GM12878 (cell line): ENCODE measurements around the gene CPNE5. TPM values are rescaled to one million over a fixed set of nuclear protein-coding genes. Genes with fewer than 3 reads are reported as not detected.

Experiments
- ATAC-seq: fragments of 200-7000 bp; cut with Tn5 transposase; 3 replicates; pipeline ENCODE4 v1.9.1; 2020; ENCODE audit warnings: mild to moderate bottlenecking, moderate library complexity
- BruUV-seq: library from RNA; stranded (reverse); fragments of 400-500 nt; replicated peaks from 2 replicates; lab custom pipeline; 2021; lab: Mats Ljungman, UMichigan
- CTCF ChIA-PET: fragments of 300-600 bp; sonication (Branson Sonifier 250); formaldehyde crosslinking; extraction: SDS; loops from one replicate; lab custom pipeline; 2021; ENCODE audit warnings: inconsistent platforms; lab: Yijun Ruan, JAX
- POLR2A ChIA-PET: fragments of 350-600 bp; formaldehyde crosslinking; extraction: SDS; loops from one replicate; lab custom pipeline; 2021; ENCODE audit warnings: inconsistent platforms; lab: Charles Lee
- RAD21 ChIA-PET: fragments of 300-600 bp; sonication (Branson Sonifier 250); formaldehyde crosslinking; loops from one replicate; lab custom pipeline; 2023; ENCODE audit warnings: antibody characterized with exemption; ENCODE audit not compliant: unreplicated experiment; lab: Charles Lee
- SMC1A ChIA-PET: fragments of 300-600 bp; sonication (Branson Sonifier 250); formaldehyde crosslinking; loops from one replicate; lab custom pipeline; 2023; ENCODE audit not compliant: unreplicated experiment, uncharacterized antibody; lab: Charles Lee
- DNase-seq: peaks from one replicate; pipeline ENCODE4 v3.0.0-alpha.2; 2011; ENCODE audit warnings: low read depth, low spot score
- FAIRE-seq: peaks from 3 replicates; lab custom pipeline; 2011; peaks lifted over from hg19 to GRCh38; lab: Jason Lieb, UNC
- H2AFZ ChIP-seq: 2 replicates; pipeline ENCODE4 v1.6.0; 2011; ENCODE audit warnings: low read depth, low read length, control low read depth; ENCODE audit not compliant: control insufficient read depth
- H3K27ac ChIP-seq: 2 replicates; pipeline ENCODE4 v1.5.1; 2011; ENCODE audit warnings: control low read depth; ENCODE audit not compliant: control insufficient read depth, insufficient read depth
- H3K27me3 ChIP-seq, 2 experiments: replicated peaks in 1 of 2; 2 replicates each; pipeline versions ENCODE4 v1.6.0 to v1.6.1; 2011; ENCODE audit warnings: low read length in 1 of 2; ENCODE audit not compliant: control insufficient read depth in 2 of 2, insufficient read depth in 2 of 2
- H3K36me3 ChIP-seq, 2 experiments: 2 replicates each; pipeline ENCODE4 v1.5.1; 2011; ENCODE audit warnings: low read length in 1 of 2; ENCODE audit not compliant: control insufficient read depth in 2 of 2, insufficient read depth in 2 of 2
- H3K4me1 ChIP-seq: 2 replicates; pipeline ENCODE4 v1.6.1; 2011; ENCODE audit warnings: mild to moderate bottlenecking, low read length, moderate library complexity, mixed read lengths; ENCODE audit not compliant: control insufficient read depth, insufficient read depth
- H3K4me2 ChIP-seq: 2 replicates; pipeline ENCODE4 v1.6.0; 2011; ENCODE audit warnings: control low read depth; ENCODE audit not compliant: control insufficient read depth, insufficient read depth
- H3K4me3 ChIP-seq: fragments of 200-600 bp; sonication (generic); 2 replicates; pipeline ENCODE4 v1.5.1; 2016
- H3K79me2 ChIP-seq: 2 replicates; pipeline ENCODE4 v1.6.0; 2011; ENCODE audit warnings: low read length; ENCODE audit not compliant: control insufficient read depth, insufficient read depth
- H3K9ac ChIP-seq: 2 replicates; pipeline ENCODE4 v1.8.0; 2011; ENCODE audit warnings: low read length, control low read depth, mixed read lengths; ENCODE audit not compliant: control insufficient read depth, insufficient read depth
- H3K9me3 ChIP-seq: replicated peaks from 3 replicates; pipeline ENCODE4 v1.5.1; 2011; ENCODE audit warnings: mild to moderate bottlenecking, low read length; ENCODE audit not compliant: control insufficient read depth, insufficient read depth
- H4K20me1 ChIP-seq: 2 replicates; pipeline ENCODE4 v1.6.0; 2011; ENCODE audit not compliant: control insufficient read depth, insufficient read depth
- ETV6 ChIP-seq, 2 experiments: fragments of 450-650 bp in 1 of 2; IDR thresholded peaks in 1 of 2; conservative IDR thresholded peaks in 1 of 2; 2 replicates each; pipeline ENCODE4 v1.6.1; 2014; ENCODE audit warnings: antibody characterized with exemption in 1 of 2, borderline replicate concordance in 1 of 2, low read depth in 1 of 2, mild to moderate bottlenecking in 1 of 2, moderate library complexity in 1 of 2
- IKZF2 ChIP-seq, 2 experiments: fragments of 450-650 bp; IDR thresholded peaks; 2 replicates each; pipeline ENCODE4 v1.6.1; 2017; ENCODE audit warnings: mild to moderate bottlenecking in 2 of 2, moderate library complexity in 2 of 2
- RELA ChIP-seq: fragments of 450-650 bp; IDR thresholded peaks from 2 replicates; pipeline ENCODE4 v1.8.0; 2014; ENCODE audit warnings: borderline replicate concordance; ENCODE audit not compliant: partially characterized antibody
- RFX5 ChIP-seq: IDR thresholded peaks from 2 replicates; pipeline ENCODE4 v1.6.1; 2011; ENCODE audit warnings: low read depth, low read length, improper control_type of control experiment
- STAT3 ChIP-seq: IDR thresholded peaks from 2 replicates; pipeline ENCODE4 v1.6.1; 2011; ENCODE audit warnings: low read depth, low read length, improper control_type of control experiment
- WGBS: methylation state at CpG from one replicate; pipeline ENCODE4 v1.1.6; 2016; ENCODE audit warnings: low lambda C conversion rate; ENCODE audit not compliant: insufficient replicate concordance, insufficient coverage; ENCODE audit errors: missing lambda C conversion rate; 5-methylcytosine and 5-hydroxymethylcytosine counted together
- in situ Hi-C: fragments of 300-500 bp; cut with MboI; formaldehyde crosslinking; loops from 9 replicates; pipeline ENCODE4 v1.14.3; 2018; ENCODE audit warnings: mixed read lengths
- intact Hi-C: fragments of 100-400 bp; cut with micrococcal nuclease; formaldehyde crosslinking; loops from one replicate; pipeline ENCODE4 v1.14.2; 2022; ENCODE audit not compliant: unreplicated experiment
- polyA plus RNA-seq, 11 experiments: library from polyadenylated mRNA; depleted of rRNA in 4 of 11; unstranded in 6 of 11; stranded (reverse) in 5 of 11; fragments of >200 nt; fragmentation: Nextera tagmentation in 4 of 11; fragmentation: Illumina TruSeq in 1 of 11; extraction: Ambion mirVana in 4 of 11; extraction: Trizol in 1 of 11; gene quantifications; 1 replicate in 1 of 11; 2 replicates in 10 of 11; pipeline versions ENCODE4 v1.2.1 to v1.2.3, GENCODE V29; 2011 to 2016; ENCODE audit warnings: inconsistent platforms in 2 of 11, missing spikeins in 2 of 11, low read depth in 1 of 11
- total RNA-seq, 4 experiments: library from RNA; depleted of rRNA in 3 of 4; stranded (reverse); fragments of >200 nt in 3 of 4; fragmentation: Illumina TruSeq in 1 of 4; extraction: Trizol in 1 of 4; gene quantifications; 2 replicates each; pipeline versions ENCODE4 v1.2.1 to v1.2.3, GENCODE V29; 2013 to 2021

Gene CPNE5
- total and polyA plus RNA-seq, 10 of the 15 experiments (the other 5 are each of a cell fraction or from before 2014, with no cell fraction given): 2.4 to 39.1 (median 18.2) TPM

GRCh38 chr6:36784376-36784636, 54.9 kb downstream of the CPNE5 start:
- POLR2A ChIA-PET: no interaction called here
- Histone ChIP-seq H3K9me3 (no peaks in the 10 kb centered on the region), H3K36me3 (no peaks in the 10 kb centered on the region), H3K79me2 (no peaks in the 10 kb centered on the region), H3K4me1 (peaks cover 21% of the 10 kb centered on the region), H2AFZ (no peak overlapping the region), H3K27ac (no peak overlapping the region), H3K4me2 (no peak overlapping the region), H3K9ac (no peak overlapping the region), H4K20me1 (no peaks in the 10 kb centered on the region), H3K27me3 (0 out of 4 replicates have a peak, but pooled peaks cover 0 to 1% of the 10 kb centered on the region in 2 experiments), H3K4me3 (no peak overlapping the region)
- WGBS: 15% methylated on average over 3 of the region's 3 CpGs
- RAD21 ChIA-PET: interaction anchor here (0.9 to 1.1 kb wide), 3 partner anchors 18 to 67 kb away, joined by 3 to 4 read pairs (median 4); no protein-coding TSS in a partner anchor
- FAIRE-seq (no peak), DNase-seq (no peak), ATAC-seq (no peak)
- CTCF ChIA-PET: interaction anchor here (0.7 to 12.1 kb wide), 8 partner anchors 10 to 268 kb away, joined by 3 to 330 read pairs (median 6); no protein-coding TSS in a partner anchor
- TF ChIP-seq RELA: no peak
- no peak for TF ChIP-seq IKZF2 (IDR thresholded peaks at IDR 0.05)
- TF ChIP-seq RFX5: no peak
- no peak for TF ChIP-seq STAT3
- in situ Hi-C loops (no loop called here), intact Hi-C loops (loop anchor here (5.0 kb wide), 1 partner anchor 68 kb away; no protein-coding TSS in a partner anchor)
- BruUV-seq: no TSS peak
- SMC1A ChIA-PET: interaction anchor here (6.6 kb wide), 1 partner anchor 17 kb away, joined by 120 read pairs; no protein-coding TSS in a partner anchor

- H3K4me2 ChIP-seq: no peak overlapping the region
- intact Hi-C loops (loop anchor here (2.0 to 5.0 kb wide), 2 partner anchors 17 to 69 kb away; no protein-coding TSS in a partner anchor), in situ Hi-C loops (no loop called here)
- POLR2A ChIA-PET: no interaction called here
- H3K9me3 ChIP-seq: no peaks in the 10 kb centered on the region
- no peak overlapping the region for H2AFZ ChIP-seq
- CTCF ChIA-PET: interaction anchor here (0.7 to 12.1 kb wide), 21 partner anchors 10 to 389 kb away, joined by 3 to 330 read pairs (median 5); partner anchors contain the start of gene PPIL1
- no peak overlapping the region for H3K9ac ChIP-seq
- no peak overlapping the region for H3K27ac ChIP-seq
- no peak for DNase-seq
- no peak overlapping the region for H3K4me3 ChIP-seq
- 56% methylated on average over 5 of the region's 5 CpGs for WGBS
- H3K4me1 ChIP-seq: peaks cover 21% of the 10 kb centered on the region
- no peak for ATAC-seq
- H3K79me2 ChIP-seq: no peaks in the 10 kb centered on the region
- 0 out of 4 replicates have a peak, but pooled peaks cover 0 to 1% of the 10 kb centered on the region in 2 experiments for H3K27me3 ChIP-seq
- H4K20me1 ChIP-seq: no peaks in the 10 kb centered on the region
- TF ChIP-seq ETV6 (conservative IDR thresholded peaks at IDR 0.05 in 1 of 2, IDR thresholded peaks at IDR 0.05 in 1 of 2; ENCODE audit: borderline replicate concordance in 1 of 2, low read depth in 1 of 2): no peak
- FAIRE-seq: no peak
- no peaks in the 10 kb centered on the region for H3K36me3 ChIP-seq
- BruUV-seq: no TSS peak
- RAD21 ChIA-PET: interaction anchor here (0.8 to 2.0 kb wide), 5 partner anchors 18 to 98 kb away, joined by 3 to 12 read pairs (median 4); no protein-coding TSS in a partner anchor
- SMC1A ChIA-PET: interaction anchor here (1.2 to 6.6 kb wide), 3 partner anchors 17 to 234 kb away, joined by 3 to 120 read pairs (median 7); no protein-coding TSS in a partner anchor
These were observed 55.5 kb downstream of the CPNE5 start for GRCh38 chr6:36783603-36784375.
